A673 (cell line): ENCODE results near the gene PVALB. TPM values are rescaled to one million over a fixed set of nuclear protein-coding genes. Genes with fewer than 3 reads are reported as not detected.

Source experiments
- BruUV-seq: library from RNA; stranded (reverse); fragments of 400-500 nt; replicated peaks from 2 replicates; lab custom pipeline; 2021; lab: Mats Ljungman, UMichigan
- CTCF ChIA-PET: fragments of 300-600 bp; sonication (Branson Sonifier 250); formaldehyde crosslinking; loops from one replicate; lab custom pipeline; 2022; ENCODE audit warnings: antibody characterized with exemption; lab: Charles Lee
- POLR2A ChIA-PET: fragments of 300-600 bp; sonication (Branson Sonifier 250); formaldehyde crosslinking; loops from one replicate; lab custom pipeline; 2022; ENCODE audit warnings: antibody characterized with exemption; ENCODE audit not compliant: low non-redundant PET; lab: Charles Lee
- DNase-seq: peaks from one replicate; pipeline ENCODE4 v3.0.0-alpha.2; 2015; ENCODE audit warnings: low spot score
- H3K27ac ChIP-seq: fragments of 200-600 bp; sonication (generic); 2 replicates; pipeline ENCODE4 v1.5.1; 2016; ENCODE audit warnings: mixed run types, low read depth, mild to moderate bottlenecking, mixed read lengths, antibody characterized with exemption, low read length; ENCODE audit not compliant: poor library complexity, severe bottlenecking
- H3K27me3 ChIP-seq: fragments of 200-600 bp; sonication (generic); replicated peaks from 2 replicates; pipeline ENCODE4 v1.6.1; 2017; ENCODE audit warnings: mixed run types, low read depth, mild to moderate bottlenecking, mixed read lengths, antibody characterized with exemption, low read length; ENCODE audit not compliant: insufficient read depth, poor library complexity
- H3K36me3 ChIP-seq: fragments of 200-600 bp; sonication (generic); 2 replicates; pipeline ENCODE4 v1.6.1; 2016; ENCODE audit warnings: mixed run types, mild to moderate bottlenecking, mixed read lengths, antibody characterized with exemption, low read length; ENCODE audit not compliant: insufficient read depth, poor library complexity, severe bottlenecking
- H3K4me1 ChIP-seq: fragments of 200-600 bp; sonication (generic); 2 replicates; pipeline ENCODE4 v1.6.1; 2017; ENCODE audit warnings: mixed run types, mild to moderate bottlenecking, mixed read lengths, antibody characterized with exemption, low read length; ENCODE audit not compliant: insufficient read depth, poor library complexity, severe bottlenecking
- H3K4me3 ChIP-seq: fragments of 200-600 bp; sonication (generic); 2 replicates; pipeline ENCODE4 v1.5.1; 2016; ENCODE audit warnings: low read depth, mixed run types, mild to moderate bottlenecking, mixed read lengths, low read length; ENCODE audit not compliant: poor library complexity, severe bottlenecking
- H3K9me3 ChIP-seq: fragments of 200-600 bp; sonication (generic); 2 replicates; pipeline ENCODE4 v1.6.1; 2016; ENCODE audit warnings: mixed run types, low read depth, mild to moderate bottlenecking, mixed read lengths, antibody characterized with exemption, low read length; ENCODE audit not compliant: poor library complexity, severe bottlenecking
- EZH2 ChIP-seq: fragments of 200-600 bp; sonication (generic); IDR thresholded peaks from 2 replicates; pipeline ENCODE4 v1.6.1; 2017; ENCODE audit warnings: borderline replicate concordance, low read depth, mild to moderate bottlenecking, mixed read lengths, antibody characterized with exemption, low read length; ENCODE audit not compliant: poor library complexity, severe bottlenecking
- intact Hi-C: fragments of 100-400 bp; cut with micrococcal nuclease; formaldehyde crosslinking; loops from one replicate; pipeline ENCODE4 v1.10.0; 2022; ENCODE audit not compliant: unreplicated experiment
- total RNA-seq: library from RNA; stranded (reverse); gene quantifications from 2 replicates; pipeline ENCODE4 v1.2.3, GENCODE V29; 2021
- TF ChIP-seq, protein P1 (sequence below): fragments of 300-800, 200-600 bp; sonication (generic); conservative IDR thresholded peaks from 2 replicates; pipeline ENCODE4 v1.5.1; 2017; ENCODE audit warnings: low read depth, mild to moderate bottlenecking, antibody characterized with exemption, low read length, moderate library complexity, mixed read lengths

Gene PVALB
- total RNA-seq, 1 experiment from 2014 or later, result not detected

DNA sequence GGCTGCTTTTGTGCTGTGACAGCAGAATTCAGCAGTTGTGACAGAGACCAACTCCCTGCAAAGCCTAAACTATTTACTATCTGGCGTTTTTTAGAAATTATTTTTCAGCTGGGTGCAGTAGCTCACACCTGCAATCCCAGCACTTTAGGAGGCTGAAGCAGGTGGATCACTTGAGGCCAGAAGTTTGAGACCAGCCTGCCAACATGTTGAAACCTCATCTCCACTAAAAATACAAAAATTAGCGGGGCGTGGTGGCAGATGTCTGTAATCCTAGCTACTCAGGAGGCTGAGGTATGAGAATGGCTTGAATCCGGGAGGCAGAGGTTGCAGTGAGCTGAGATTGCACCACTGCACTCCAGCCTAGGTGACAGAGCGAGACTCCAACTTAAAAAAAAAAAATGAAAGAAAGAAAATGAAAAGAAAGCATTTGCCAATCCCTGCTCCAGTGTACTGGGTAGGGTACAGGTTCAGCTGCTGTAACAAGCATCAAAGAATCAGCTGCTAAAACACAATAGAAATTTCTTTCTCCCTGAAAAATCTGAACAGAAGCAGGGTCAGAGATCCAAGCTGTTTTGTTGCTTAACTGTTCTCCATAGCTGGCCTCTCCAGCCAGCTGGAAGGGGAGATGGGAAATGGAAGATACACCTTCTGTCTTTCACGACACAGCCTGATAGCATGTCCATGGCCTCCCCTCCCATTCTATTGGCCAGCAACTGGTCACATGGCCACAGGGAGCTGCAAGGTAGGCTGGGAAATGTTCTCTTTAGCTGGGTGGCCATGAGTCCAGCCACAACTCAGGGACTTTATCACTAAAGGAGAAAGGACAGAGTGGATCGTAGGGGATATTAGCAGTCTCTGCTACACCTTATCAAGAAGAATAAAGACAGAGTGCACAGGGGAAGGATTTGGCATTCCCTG is 35.5 kb upstream of the PVALB start:
- ChIA-PET CTCF (interaction anchor here (0.5 to 0.6 kb wide), 2 partner anchors 42 to 142 kb away, joined by 3 read pairs; no protein-coding TSS in a partner anchor), POLR2A (no interaction called here)
- intact Hi-C loops, result no loop called here
- no peak for DNase-seq
- Histone ChIP-seq H3K9me3 (no peaks in the 10 kb centered on the region), H3K4me3 (no peak overlapping the region), H3K36me3 (no peaks in the 10 kb centered on the region), H3K4me1 (no peaks in the 10 kb centered on the region), H3K27ac (no peak overlapping the region), H3K27me3 (peaks cover 10% of the 10 kb centered on the region)
- no TSS peak for BruUV-seq
- no peak for TF ChIP-seq EZH2
- TF ChIP-seq, protein P1, sequence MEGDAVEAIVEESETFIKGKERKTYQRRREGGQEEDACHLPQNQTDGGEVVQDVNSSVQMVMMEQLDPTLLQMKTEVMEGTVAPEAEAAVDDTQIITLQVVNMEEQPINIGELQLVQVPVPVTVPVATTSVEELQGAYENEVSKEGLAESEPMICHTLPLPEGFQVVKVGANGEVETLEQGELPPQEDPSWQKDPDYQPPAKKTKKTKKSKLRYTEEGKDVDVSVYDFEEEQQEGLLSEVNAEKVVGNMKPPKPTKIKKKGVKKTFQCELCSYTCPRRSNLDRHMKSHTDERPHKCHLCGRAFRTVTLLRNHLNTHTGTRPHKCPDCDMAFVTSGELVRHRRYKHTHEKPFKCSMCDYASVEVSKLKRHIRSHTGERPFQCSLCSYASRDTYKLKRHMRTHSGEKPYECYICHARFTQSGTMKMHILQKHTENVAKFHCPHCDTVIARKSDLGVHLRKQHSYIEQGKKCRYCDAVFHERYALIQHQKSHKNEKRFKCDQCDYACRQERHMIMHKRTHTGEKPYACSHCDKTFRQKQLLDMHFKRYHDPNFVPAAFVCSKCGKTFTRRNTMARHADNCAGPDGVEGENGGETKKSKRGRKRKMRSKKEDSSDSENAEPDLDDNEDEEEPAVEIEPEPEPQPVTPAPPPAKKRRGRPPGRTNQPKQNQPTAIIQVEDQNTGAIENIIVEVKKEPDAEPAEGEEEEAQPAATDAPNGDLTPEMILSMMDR, result no peak

DNA sequence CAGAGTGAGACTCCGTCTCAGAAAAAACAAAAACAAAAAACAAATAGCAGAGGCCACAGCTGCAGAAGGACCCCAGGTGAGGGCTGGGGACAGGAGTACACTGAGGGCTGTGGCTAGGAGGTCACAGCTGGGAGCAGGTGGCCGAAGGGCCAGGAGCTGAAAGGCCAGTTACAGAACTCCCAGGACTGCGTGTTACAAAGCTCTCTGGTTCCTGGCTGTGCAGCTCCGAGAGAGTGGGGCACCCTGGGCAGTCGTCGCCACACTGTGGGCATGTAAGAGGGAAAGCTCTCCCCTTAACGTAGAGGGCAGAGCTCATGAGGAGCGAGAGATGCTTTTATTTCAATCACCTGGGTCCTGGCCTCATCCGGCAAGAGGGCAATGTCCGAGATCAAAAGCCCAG is 33.8 kb upstream of the PVALB start:
- POLR2A ChIA-PET, result no interaction called here
- CTCF ChIA-PET, result no interaction called here
- H3K4me1 ChIP-seq, result no peaks in the 10 kb centered on the region
- DNase-seq, result no peak
- no TSS peak for BruUV-seq
- H3K36me3 ChIP-seq, result no peaks in the 10 kb centered on the region
- H3K9me3 ChIP-seq, result no peaks in the 10 kb centered on the region
- no peak for TF ChIP-seq EZH2
- TF ChIP-seq, protein P1, result no peak
- intact Hi-C loops, result no loop called here
- peaks cover 5% of the 10 kb centered on the region for H3K27me3 ChIP-seq
- H3K27ac ChIP-seq, result no peak overlapping the region
- H3K4me3 ChIP-seq, result no peak overlapping the region

DNA sequence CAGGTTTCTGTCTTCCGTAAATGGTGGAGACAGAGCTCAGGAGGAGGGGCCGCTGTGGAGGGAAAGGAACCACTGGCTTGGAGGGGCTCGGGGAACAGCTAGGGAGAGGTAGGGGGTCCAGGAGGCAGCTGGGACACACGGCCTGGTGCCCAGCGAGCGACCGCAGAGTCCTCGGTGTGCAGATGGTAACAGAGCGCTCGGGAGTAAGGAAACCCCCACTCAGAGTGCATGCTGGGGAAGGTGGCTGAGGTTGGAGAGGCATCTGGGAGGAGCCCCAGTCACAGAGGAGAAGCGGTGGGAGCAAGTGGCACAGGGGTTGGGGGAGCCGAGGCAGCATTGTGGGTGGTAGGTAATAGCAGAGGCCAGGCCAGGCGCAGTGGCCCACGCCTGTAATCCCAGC is 33.2 kb upstream of the PVALB start:
- CTCF ChIA-PET, result no interaction called here
- TF ChIP-seq, protein P1, result no peak
- no peak for TF ChIP-seq EZH2
- BruUV-seq, result no TSS peak
- intact Hi-C loops, result no loop called here
- no peak overlapping the region for H3K27ac ChIP-seq
- peaks cover 5% of the 10 kb centered on the region for H3K27me3 ChIP-seq
- no peak overlapping the region for H3K4me3 ChIP-seq
- POLR2A ChIA-PET, result no interaction called here
- H3K9me3 ChIP-seq, result no peaks in the 10 kb centered on the region
- H3K36me3 ChIP-seq, result no peaks in the 10 kb centered on the region
- H3K4me1 ChIP-seq, result no peaks in the 10 kb centered on the region
- no peak for DNase-seq
